Bronchial epithelial cell (primary cell): ENCODE results near the gene ANKRD55. TPM values are rescaled to one million over a fixed set of nuclear protein-coding genes. Genes with fewer than 3 reads are reported as not detected.

Experiments used
- DNase-seq: peaks from one replicate; pipeline ENCODE4 v3.0.0-alpha.2; 2010; ENCODE audit warnings: low read depth
- FAIRE-seq: peaks from 2 replicates; lab custom pipeline; 2011; peaks lifted over from hg19 to GRCh38; lab: Jason Lieb, UNC
- H3K27me3 ChIP-seq: 2 replicates; pipeline ENCODE4 v1.5.1; 2011; ENCODE audit warnings: low read length; ENCODE audit not compliant: control insufficient read depth, insufficient read depth
- H3K36me3 ChIP-seq: 2 replicates; pipeline ENCODE4 v1.5.1; 2011; ENCODE audit warnings: low read length; ENCODE audit not compliant: control insufficient read depth, insufficient read depth
- H3K4me3 ChIP-seq: 2 replicates; pipeline ENCODE4 v1.5.1; 2011; ENCODE audit warnings: mild to moderate bottlenecking, low read depth, low read length, control low read depth
- CTCF ChIP-seq: IDR thresholded peaks from 2 replicates; pipeline ENCODE4 v1.5.1; 2011; ENCODE audit warnings: mild to moderate bottlenecking, moderate library complexity, low read length, control low read depth, inconsistent platforms; ENCODE audit not compliant: insufficient read depth, severe bottlenecking
- total RNA-seq: library from RNA; depleted of rRNA; stranded (reverse); fragments of >200 nt; gene quantifications from 2 replicates; pipeline ENCODE4 v1.2.1, GENCODE V29; 2014

Gene ANKRD55
- total RNA-seq, 1 donor from 2014 or later: not detected

- no peaks in the 10 kb centered on the region for H3K36me3 ChIP-seq
- DNase-seq: no peak
- no peak for FAIRE-seq
- no peak for TF ChIP-seq CTCF
- no peaks in the 10 kb centered on the region for H3K27me3 ChIP-seq
- no peak overlapping the region for H3K4me3 ChIP-seq
These were observed 44.4 kb upstream of the ANKRD55 start for GRCh38 chr5:56277573-56277972.

GRCh38 chr5:56273376-56273955 lies 40.3 kb upstream of the ANKRD55 start:
- FAIRE-seq (no peak), DNase-seq (no peak)
- no peak for TF ChIP-seq CTCF
- Histone ChIP-seq H3K4me3 (no peak overlapping the region), H3K36me3 (no peaks in the 10 kb centered on the region), H3K27me3 (no peaks in the 10 kb centered on the region)

DNA sequence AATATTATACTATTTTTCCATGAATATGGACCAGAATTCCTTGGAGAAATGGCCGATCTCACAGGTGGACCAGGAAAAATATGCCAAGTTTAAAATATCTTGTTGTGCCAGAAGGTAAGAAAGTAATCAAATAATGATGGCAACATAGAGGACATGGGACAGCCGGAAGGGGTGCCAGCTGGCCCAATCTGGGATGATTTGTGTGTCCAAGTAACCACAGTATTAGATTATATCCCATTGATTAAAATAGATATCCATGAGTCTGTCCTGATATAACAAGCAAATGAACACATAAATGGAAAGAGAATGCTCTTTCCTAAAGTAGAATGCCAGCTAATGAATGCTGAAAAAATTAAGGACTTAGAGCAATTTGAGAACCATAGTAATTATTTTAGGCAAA lies 39.6 kb upstream of the ANKRD55 start:
- FAIRE-seq: no peak
- no peak for TF ChIP-seq CTCF
- no peak for DNase-seq
- Histone ChIP-seq H3K27me3 (no peaks in the 10 kb centered on the region), H3K4me3 (no peak overlapping the region), H3K36me3 (no peaks in the 10 kb centered on the region)

GRCh38 chr5:56270568-56271392 lies 37.6 kb upstream of the ANKRD55 start:
- H3K4me3 ChIP-seq: no peak overlapping the region
- peak; percentile 69 for DNase-seq
- peak; percentile 87 for FAIRE-seq
- no peaks in the 10 kb centered on the region for H3K27me3 ChIP-seq
- H3K36me3 ChIP-seq: no peaks in the 10 kb centered on the region
- peak; percentile 99 for TF ChIP-seq CTCF

- TF ChIP-seq CTCF: no peak
- no peaks in the 10 kb centered on the region for H3K27me3 ChIP-seq
- no peaks in the 10 kb centered on the region for H3K36me3 ChIP-seq
- no peak overlapping the region for H3K4me3 ChIP-seq
- no peak for DNase-seq
- no peak for FAIRE-seq
These were observed 36.9 kb upstream of the ANKRD55 start for GRCh38 chr5:56270058-56270457.
